ENCODE results near the gene FBXO3. TPM values are rescaled to one million over a fixed set of nuclear protein-coding genes. Genes with fewer than 3 reads are reported as not detected.

FBXO3 gene
- total RNA-seq, 1 donor from 2014 or later, result 20.9 TPM

GRCh38 chr11:33778675-33779074 is 4.4 kb upstream of the FBXO3 start:
- Mint-ChIP-seq H3K27ac (no peak overlapping the region), H3K27me3 (peaks cover 57% of the 10 kb centered on the region), H3K36me3 (ENCODE audit: low read depth) (no peaks in the 10 kb centered on the region), H3K4me3 (no peak overlapping the region), H3K9me3 (no peaks in the 10 kb centered on the region), H3K4me1 (peaks cover 7% of the 10 kb centered on the region)
- DNase-seq, result no peak
- intact Hi-C loops (cut with micrococcal nuclease), result no loop called here

GRCh38 chr11:33777906-33778305 is 3.6 kb upstream of the FBXO3 start:
- H3K9me3 Mint-ChIP-seq, result no peaks in the 10 kb centered on the region
- DNase-seq, result no peak
- H3K27me3 Mint-ChIP-seq, result peaks cover 49% of the 10 kb centered on the region
- peaks cover 13% of the 10 kb centered on the region for H3K4me1 Mint-ChIP-seq
- no peak overlapping the region for H3K4me3 Mint-ChIP-seq
- H3K27ac Mint-ChIP-seq, result no peak overlapping the region
- intact Hi-C loops (cut with micrococcal nuclease), result no loop called here
- H3K36me3 Mint-ChIP-seq (ENCODE audit: low read depth), result no peaks in the 10 kb centered on the region

GRCh38 chr11:33775832-33776470 is 1.6 kb upstream of the FBXO3 start:
- intact Hi-C loops (cut with micrococcal nuclease), result no loop called here
- no peaks in the 10 kb centered on the region for H3K9me3 Mint-ChIP-seq
- no peak for DNase-seq
- peaks cover 2% of the 10 kb centered on the region for H3K36me3 Mint-ChIP-seq (ENCODE audit: low read depth)
- peaks cover 21% of the 10 kb centered on the region for H3K4me1 Mint-ChIP-seq
- H3K27me3 Mint-ChIP-seq, result peaks cover 38% of the 10 kb centered on the region
- peak overlapping the region; percentile 97 for H3K4me3 Mint-ChIP-seq
- H3K27ac Mint-ChIP-seq, result no peak overlapping the region

GRCh38 chr11:33775467-33775807 is 1.1 kb upstream of the FBXO3 start:
- intact Hi-C loops (cut with micrococcal nuclease), result no loop called here
- Mint-ChIP-seq H3K4me1 (peaks cover 21% of the 10 kb centered on the region), H3K4me3 (peak overlapping the region; percentile 97), H3K27ac (no peak overlapping the region), H3K9me3 (no peaks in the 10 kb centered on the region), H3K27me3 (peaks cover 37% of the 10 kb centered on the region), H3K36me3 (ENCODE audit: low read depth) (peaks cover 2% of the 10 kb centered on the region)
- no peak for DNase-seq

GRCh38 chr11:33774736-33775466 is 581 bp upstream of the FBXO3 start:
- intact Hi-C loops (cut with micrococcal nuclease), result loop anchor here (1.0 kb wide), 2 partner anchors 39 to 75 kb away; partner anchors contain the start of genes C11orf91 and CD59
- H3K27ac Mint-ChIP-seq, result peak overlapping the region; percentile 68

GRCh38 chr11:33773404-33773986 is 825 bp downstream of the FBXO3 start:
- peak; percentile 79 for DNase-seq
- Mint-ChIP-seq H3K36me3 (ENCODE audit: low read depth) (peaks cover 16% of the 10 kb centered on the region), H3K4me1 (peaks cover 23% of the 10 kb centered on the region), H3K27ac (peak overlapping the region; percentile 77), H3K4me3 (peak overlapping the region; percentile 97), H3K9me3 (no peaks in the 10 kb centered on the region), H3K27me3 (peaks cover 24% of the 10 kb centered on the region)
- intact Hi-C loops (cut with micrococcal nuclease), result no loop called here

More at GRCh38 chr11:33774736-33775466, 581 bp upstream of the FBXO3 start:
- no peak for DNase-seq
- Mint-ChIP-seq H3K36me3 (ENCODE audit: low read depth) (peaks cover 8% of the 10 kb centered on the region), H3K4me1 (peaks cover 23% of the 10 kb centered on the region), H3K27me3 (peaks cover 31% of the 10 kb centered on the region), H3K9me3 (no peaks in the 10 kb centered on the region), H3K4me3 (peak overlapping the region; percentile 97)

GRCh38 chr11:33772870-33773269 is 1.4 kb downstream of the FBXO3 start:
- intact Hi-C loops (cut with micrococcal nuclease), result no loop called here
- peak overlapping the region; percentile 97 for H3K4me3 Mint-ChIP-seq
- no peak overlapping the region for H3K27ac Mint-ChIP-seq
- H3K9me3 Mint-ChIP-seq, result no peaks in the 10 kb centered on the region
- H3K36me3 Mint-ChIP-seq (ENCODE audit: low read depth), result peaks cover 19% of the 10 kb centered on the region
- H3K27me3 Mint-ChIP-seq, result peaks cover 19% of the 10 kb centered on the region
- DNase-seq, result no peak
- H3K4me1 Mint-ChIP-seq, result peaks cover 23% of the 10 kb centered on the region

- intact Hi-C loops (cut with micrococcal nuclease), result no loop called here
- Mint-ChIP-seq H3K4me3 (peak overlapping the region; percentile 97), H3K4me1 (peaks cover 23% of the 10 kb centered on the region), H3K27me3 (peaks cover 18% of the 10 kb centered on the region), H3K9me3 (no peaks in the 10 kb centered on the region), H3K36me3 (ENCODE audit: low read depth) (peaks cover 23% of the 10 kb centered on the region), H3K27ac (no peak overlapping the region)
- no peak for DNase-seq
These were observed 2.0 kb downstream of the FBXO3 start for GRCh38 chr11:33772300-33772699.

- Mint-ChIP-seq H3K4me3 (no peak overlapping the region), H3K27ac (no peak overlapping the region), H3K9me3 (no peaks in the 10 kb centered on the region), H3K36me3 (ENCODE audit: low read depth) (peaks cover 40% of the 10 kb centered on the region), H3K27me3 (peaks cover 7% of the 10 kb centered on the region), H3K4me1 (peaks cover 22% of the 10 kb centered on the region)
- intact Hi-C loops (cut with micrococcal nuclease), result no loop called here
- DNase-seq, result no peak
These were observed 4.1 kb downstream of the FBXO3 start for GRCh38 chr11:33770236-33770635.

- DNase-seq, result no peak
- peaks cover under 1% of the 10 kb centered on the region for H3K27me3 Mint-ChIP-seq
- H3K27ac Mint-ChIP-seq, result no peak overlapping the region
- intact Hi-C loops (cut with micrococcal nuclease), result no loop called here
- peaks cover 18% of the 10 kb centered on the region for H3K4me1 Mint-ChIP-seq
- H3K9me3 Mint-ChIP-seq, result no peaks in the 10 kb centered on the region
- peaks cover 45% of the 10 kb centered on the region for H3K36me3 Mint-ChIP-seq (ENCODE audit: low read depth)
- no peak overlapping the region for H3K4me3 Mint-ChIP-seq
These were observed 4.8 kb downstream of the FBXO3 start for GRCh38 chr11:33769542-33769941.

GRCh38 chr11:33767624-33768023 is 6.7 kb downstream of the FBXO3 start:
- Mint-ChIP-seq H3K36me3 (ENCODE audit: low read depth) (peaks cover 58% of the 10 kb centered on the region), H3K9me3 (no peaks in the 10 kb centered on the region), H3K4me1 (peaks cover 9% of the 10 kb centered on the region), H3K4me3 (no peak overlapping the region), H3K27me3 (no peaks in the 10 kb centered on the region), H3K27ac (no peak overlapping the region)
- DNase-seq, result no peak
- intact Hi-C loops (cut with micrococcal nuclease), result no loop called here

GRCh38 chr11:33766085-33766484 is 8.2 kb downstream of the FBXO3 start:
- Mint-ChIP-seq H3K27ac (no peak overlapping the region), H3K9me3 (no peaks in the 10 kb centered on the region), H3K36me3 (ENCODE audit: low read depth) (peaks cover 59% of the 10 kb centered on the region), H3K4me3 (no peak overlapping the region), H3K27me3 (no peaks in the 10 kb centered on the region), H3K4me1 (peaks cover 4% of the 10 kb centered on the region)
- intact Hi-C loops (cut with micrococcal nuclease), result no loop called here
- DNase-seq, result no peak

GRCh38 chr11:33761471-33761870 is 12.8 kb downstream of the FBXO3 start:
- no peak for DNase-seq

GRCh38 chr11:33753304-33753967 is 20.9 kb downstream of the FBXO3 start:
- Mint-ChIP-seq H3K9me3 (no peaks in the 10 kb centered on the region), H3K36me3 (ENCODE audit: low read depth) (peaks cover 35% of the 10 kb centered on the region), H3K4me1 (peaks cover 7% of the 10 kb centered on the region), H3K27ac (no peak overlapping the region), H3K27me3 (no peaks in the 10 kb centered on the region), H3K4me3 (no peak overlapping the region)
- intact Hi-C loops (cut with micrococcal nuclease), result no loop called here
- no peak for DNase-seq

More at GRCh38 chr11:33761471-33761870, 12.8 kb downstream of the FBXO3 start:
- Mint-ChIP-seq H3K36me3 (ENCODE audit: low read depth) (peaks cover 60% of the 10 kb centered on the region), H3K27ac (no peak overlapping the region), H3K4me3 (no peak overlapping the region), H3K9me3 (no peaks in the 10 kb centered on the region), H3K27me3 (no peaks in the 10 kb centered on the region), H3K4me1 (peaks cover 6% of the 10 kb centered on the region)
- intact Hi-C loops (cut with micrococcal nuclease), result no loop called here

Data from activated CD4-positive, alpha-beta T cell treated with anti-CD3 and anti-CD28 coated beads, Interleukin-2, amount 10 ng/mL, durations not matched to agents 24 days and 14 days (primary cell).